HEK293T (cell line): Measurements from ENCODE around the gene MDK.

Experiments
- CTCF ChIA-PET: fragments of 350-600 bp; formaldehyde crosslinking; extraction: SDS; loops from one replicate; lab custom pipeline; 2021; ENCODE audit warnings: antibody characterized with exemption, inconsistent platforms; lab: Yijun Ruan, JAX
- POLR2A ChIA-PET: fragments of 350-600 bp; formaldehyde crosslinking; extraction: SDS; loops from one replicate; lab custom pipeline; 2020; ENCODE audit warnings: antibody characterized with exemption, inconsistent platforms; lab: Yijun Ruan, JAX
- DNase-seq: peaks from one replicate; pipeline ENCODE4 v3.0.0; 2012; ENCODE audit warnings: mixed read lengths; ENCODE audit errors: extremely low spot score
- ARNT ChIP-seq: fragments of 450-650 bp; IDR thresholded peaks from 2 replicates; pipeline ENCODE4 v1.6.1; 2017; ENCODE audit warnings: mild to moderate bottlenecking
- BHLHE40 ChIP-seq: fragments of 450-650 bp; IDR thresholded peaks from 2 replicates; pipeline ENCODE4 v1.6.1; 2016; ENCODE audit warnings: mild to moderate bottlenecking, moderate library complexity, borderline replicate concordance
- CTBP1 ChIP-seq: fragments of 450-650 bp; IDR thresholded peaks from 2 replicates; pipeline ENCODE4 v1.6.1; 2016; ENCODE audit warnings: borderline replicate concordance
- ELF4 ChIP-seq: fragments of 450-650 bp; IDR thresholded peaks from 2 replicates; pipeline ENCODE4 v1.6.1; 2017; ENCODE audit warnings: antibody characterized with exemption
- FOXA1 ChIP-seq: fragments of 450-650 bp; IDR thresholded peaks from 2 replicates; pipeline ENCODE4 v1.6.1; 2016; ENCODE audit warnings: mild to moderate bottlenecking
- FOXK2 ChIP-seq: fragments of 450-650 bp; IDR thresholded peaks from 2 replicates; pipeline ENCODE4 v1.6.1; 2016; ENCODE audit warnings: mild to moderate bottlenecking
- FOXM1 ChIP-seq: fragments of 450-650 bp; IDR thresholded peaks from 2 replicates; pipeline ENCODE4 v1.6.1; 2017; ENCODE audit warnings: mild to moderate bottlenecking, borderline replicate concordance
- HDGF ChIP-seq: fragments of 450-650 bp; IDR thresholded peaks from 2 replicates; pipeline ENCODE4 v1.6.1; 2017; ENCODE audit warnings: antibody characterized with exemption, borderline replicate concordance
- L3MBTL2 ChIP-seq: fragments of 450-650 bp; conservative IDR thresholded peaks from 2 replicates; pipeline ENCODE4 v1.6.1; 2016; ENCODE audit warnings: mild to moderate bottlenecking
- LEF1 ChIP-seq: fragments of 450-650 bp; IDR thresholded peaks from 2 replicates; pipeline ENCODE4 v1.6.1; 2017; ENCODE audit warnings: mild to moderate bottlenecking, borderline replicate concordance
- NFRKB ChIP-seq: fragments of 450-650 bp; IDR thresholded peaks from 2 replicates; pipeline ENCODE4 v1.6.1; 2016; ENCODE audit warnings: mild to moderate bottlenecking, moderate library complexity
- PKNOX1 ChIP-seq: fragments of 450-650 bp; IDR thresholded peaks from 2 replicates; pipeline ENCODE4 v1.6.1; 2016
- SP1 ChIP-seq: fragments of 450-650 bp; IDR thresholded peaks from 2 replicates; pipeline ENCODE4 v1.6.1; 2017
- SUZ12 ChIP-seq: fragments of 450-650 bp; IDR thresholded peaks from 2 replicates; pipeline ENCODE4 v1.6.1; 2016; ENCODE audit warnings: mild to moderate bottlenecking
- TARDBP ChIP-seq: fragments of 450-650 bp; IDR thresholded peaks from 2 replicates; pipeline ENCODE4 v1.6.1; 2016
- ZNF384 ChIP-seq: fragments of 450-650 bp; IDR thresholded peaks from 2 replicates; pipeline ENCODE4 v1.6.1; 2016

MDK gene

GRCh38 chr11:46363031-46363407 lies 18.4 kb upstream of the MDK start:
- ChIA-PET POLR2A (interaction anchor here (2.3 kb wide), 1 partner anchor 11 kb away, joined by 7 read pairs; no protein-coding TSS in a partner anchor), CTCF (interaction anchor here (3.9 kb wide), 1 partner anchor 11 kb away, joined by 30 read pairs; no protein-coding TSS in a partner anchor)
- TF ChIP-seq ELF4: no peak
- TF ChIP-seq NFRKB: no peak
- no peak for TF ChIP-seq L3MBTL2
- TF ChIP-seq FOXK2: no peak
- no peak for TF ChIP-seq HDGF
- TF ChIP-seq ZNF384: no peak
- no peak for TF ChIP-seq BHLHE40
- no peak for TF ChIP-seq CTBP1
- TF ChIP-seq SUZ12: no peak
- TF ChIP-seq LEF1: no peak
- DNase-seq: no peak

- ChIA-PET CTCF (interaction anchor here (0.8 to 3.9 kb wide), 2 partner anchors 11 kb away, joined by 5 to 30 read pairs; no protein-coding TSS in a partner anchor), POLR2A (interaction anchor here (1.1 kb wide), 1 partner anchor 16 kb away, joined by 3 read pairs; the partner anchor contains the start of gene DGKZ)
- DNase-seq: no peak
Observed at GRCh38 chr11:46363455-46364005, 17.9 kb upstream of the MDK start.

GRCh38 chr11:46364056-46364455 lies 17.4 kb upstream of the MDK start:
- DNase-seq: no peak
- ChIA-PET POLR2A (interaction anchor here (1.1 kb wide), 1 partner anchor 17 kb away, joined by 3 read pairs; the partner anchor contains the start of gene DGKZ), CTCF (interaction anchor here (0.8 kb wide), 1 partner anchor 12 kb away, joined by 5 read pairs; no protein-coding TSS in a partner anchor)
- TF ChIP-seq SP1: no peak
- TF ChIP-seq HDGF: no peak
- no peak for TF ChIP-seq ARNT
- TF ChIP-seq SUZ12: no peak
- TF ChIP-seq ZNF384: no peak

More at GRCh38 chr11:46363455-46364005, 17.9 kb upstream of the MDK start:
- TF ChIP-seq L3MBTL2 (no peak), SUZ12 (no peak), ELF4 (no peak), HDGF (no peak), LEF1 (no peak), PKNOX1 (no peak), NFRKB (no peak), ARNT (no peak), FOXA1 (no peak), BHLHE40 (no peak), TARDBP (no peak), FOXK2 (no peak), CTBP1 (no peak), ZNF384 (no peak), SP1 (no peak), FOXM1 (no peak)

GRCh38 chr11:46364791-46365190 lies 16.7 kb upstream of the MDK start:
- CTCF ChIA-PET: interaction anchor here (1.3 to 1.6 kb wide), 3 partner anchors 8 to 24 kb away, joined by 3 to 11 read pairs (median 4); no protein-coding TSS in a partner anchor
- no peak for DNase-seq
- POLR2A ChIA-PET: interaction anchor here (1.1 kb wide), 1 partner anchor 18 kb away, joined by 3 read pairs; the partner anchor contains the start of gene DGKZ
- TF ChIP-seq ZNF384 (no peak), ELF4 (no peak), ARNT (no peak), BHLHE40 (no peak), SUZ12 (no peak), PKNOX1 (no peak), FOXA1 (no peak), L3MBTL2 (no peak), FOXK2 (no peak), NFRKB (no peak), LEF1 (no peak), TARDBP (no peak), SP1 (no peak), FOXM1 (no peak), CTBP1 (no peak), HDGF (no peak)

GRCh38 chr11:46366260-46366659 lies 15.2 kb upstream of the MDK start:
- no peak for TF ChIP-seq LEF1
- TF ChIP-seq HDGF: no peak
- TF ChIP-seq ELF4: no peak
- TF ChIP-seq FOXA1: no peak
- TF ChIP-seq BHLHE40: no peak
- TF ChIP-seq CTBP1: no peak
- TF ChIP-seq L3MBTL2: no peak
- TF ChIP-seq PKNOX1: no peak
- no peak for DNase-seq
- CTCF ChIA-PET: interaction anchor here (1.0 to 1.6 kb wide), 3 partner anchors 15 to 23 kb away, joined by 3 to 11 read pairs (median 4); no protein-coding TSS in a partner anchor
- POLR2A ChIA-PET: interaction anchor here (1.1 kb wide), 1 partner anchor 123 kb away, joined by 3 read pairs; no protein-coding TSS in a partner anchor
